NB4 (cell line): Measurements from ENCODE around the gene POPDC2.
"Not testable (repeated sequence)": the region's sequence is repeated elsewhere in the genome, so short reads cannot be mapped to it uniquely, and the experiment has no call there.

Source experiments
- CTCF ChIP-seq: IDR thresholded peaks from one replicate; pipeline ENCODE4 v1.5.1; 2012; ENCODE audit warnings: low read depth, low read length
- MAX ChIP-seq: IDR thresholded peaks from 2 replicates; pipeline ENCODE4 v1.6.1; 2011; ENCODE audit warnings: low read depth, low read length
- MYC ChIP-seq: IDR thresholded peaks from 2 replicates; pipeline ENCODE4 v1.6.1; 2011; ENCODE audit warnings: low read depth, low read length
- POLR2A ChIP-seq: IDR thresholded peaks from 2 replicates; pipeline ENCODE4 v1.6.1; 2011; ENCODE audit warnings: mild to moderate bottlenecking; ENCODE audit not compliant: insufficient read length; ENCODE audit errors: extremely low read depth

GRCh38 chr3:119594929-119595328 lies 65.5 kb downstream of the POPDC2 start:
- TF ChIP-seq CTCF, MYC, POLR2A, MAX: not testable (repeated sequence)
